MM.1S (cell line): ENCODE results near the gene ATP7A.

Experiments used
- CTCF ChIP-seq: fragments of 300-600 bp; sonication (generic); IDR thresholded peaks from 2 replicates; pipeline ENCODE4 v1.5.1; 2016; ENCODE audit warnings: antibody characterized with exemption, low read length, mixed read lengths
- EZH2 ChIP-seq: fragments of 300-600 bp; sonication (generic); optimal IDR thresholded peaks from 2 replicates; pipeline ENCODE3; 2017; ENCODE audit warnings: low read depth, mild to moderate bottlenecking, antibody characterized with exemption, low read length, mixed read lengths
- EZH2phosphoT487 ChIP-seq: fragments of 300-600 bp; sonication (generic); IDR thresholded peaks from 2 replicates; pipeline ENCODE4 v1.6.1; 2018; ENCODE audit warnings: antibody characterized with exemption, low read length

- TF ChIP-seq CTCF (no peak), EZH2 (no peak), EZH2phosphoT487 (no peak)
These were observed 25.8 kb downstream of the ATP7A start for GRCh38 chrX:77936299-77936698.
